ENCODE results near the gene COG3.

DNA sequence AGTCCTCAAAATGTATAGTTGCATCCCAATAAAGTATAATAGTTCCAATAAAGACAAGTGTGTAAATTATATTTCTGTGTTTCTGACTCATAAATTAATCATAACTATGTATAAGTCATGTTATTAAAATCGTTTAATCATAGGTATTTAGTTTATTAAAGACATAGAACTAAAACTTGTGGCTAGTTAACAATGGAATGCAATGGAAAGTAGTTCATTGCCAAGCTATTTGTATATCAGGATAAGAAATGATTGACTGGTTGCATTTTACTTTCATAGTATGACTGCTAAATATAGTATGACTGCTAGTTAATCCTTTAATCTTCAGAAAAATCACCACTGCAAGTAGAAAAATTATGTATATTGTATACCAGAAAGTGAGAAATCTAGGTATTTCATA, 16.9 kb downstream of the COG3 start:
- TF ChIP-seq, protein P1, sequence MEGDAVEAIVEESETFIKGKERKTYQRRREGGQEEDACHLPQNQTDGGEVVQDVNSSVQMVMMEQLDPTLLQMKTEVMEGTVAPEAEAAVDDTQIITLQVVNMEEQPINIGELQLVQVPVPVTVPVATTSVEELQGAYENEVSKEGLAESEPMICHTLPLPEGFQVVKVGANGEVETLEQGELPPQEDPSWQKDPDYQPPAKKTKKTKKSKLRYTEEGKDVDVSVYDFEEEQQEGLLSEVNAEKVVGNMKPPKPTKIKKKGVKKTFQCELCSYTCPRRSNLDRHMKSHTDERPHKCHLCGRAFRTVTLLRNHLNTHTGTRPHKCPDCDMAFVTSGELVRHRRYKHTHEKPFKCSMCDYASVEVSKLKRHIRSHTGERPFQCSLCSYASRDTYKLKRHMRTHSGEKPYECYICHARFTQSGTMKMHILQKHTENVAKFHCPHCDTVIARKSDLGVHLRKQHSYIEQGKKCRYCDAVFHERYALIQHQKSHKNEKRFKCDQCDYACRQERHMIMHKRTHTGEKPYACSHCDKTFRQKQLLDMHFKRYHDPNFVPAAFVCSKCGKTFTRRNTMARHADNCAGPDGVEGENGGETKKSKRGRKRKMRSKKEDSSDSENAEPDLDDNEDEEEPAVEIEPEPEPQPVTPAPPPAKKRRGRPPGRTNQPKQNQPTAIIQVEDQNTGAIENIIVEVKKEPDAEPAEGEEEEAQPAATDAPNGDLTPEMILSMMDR (IDR thresholded peaks at IDR 0.05): no peak
- no peak for TF ChIP-seq POLR2A (IDR thresholded peaks at IDR 0.05)
